Thymus (tissue), 11 donors: ENCODE data around the gene TMEM45B. TPM values are rescaled to one million over a fixed set of nuclear protein-coding genes. Genes with fewer than 3 reads are reported as not detected.
A peak's percentile ranks its signal among the peaks of the same experiment; 100 is the strongest.
"Not testable (repeated sequence)": the region's sequence is repeated elsewhere in the genome, so short reads cannot be mapped to it uniquely, and the experiment has no call there.

Source experiments
- DNase-seq, 9 donors: peaks; one replicate each; pipeline ENCODE4 v3.0.0-alpha.2; 2013; ENCODE audit warnings: low spot score in 9 of 9, low read depth in 6 of 9, missing footprints in 1 of 9
- H3K27ac ChIP-seq, 2 donors: one replicate each; pipeline ENCODE4 v1.5.1; 2013; ENCODE audit warnings: control low read depth in 1 of 2, low read depth in 1 of 2, low read length in 1 of 2, mild to moderate bottlenecking in 1 of 2, moderate library complexity in 1 of 2
- H3K27me3 ChIP-seq, 2 donors: one replicate each; pipeline ENCODE4 v1.5.1; 2013; ENCODE audit warnings: low read length in 1 of 2; ENCODE audit not compliant: control insufficient read depth in 2 of 2, insufficient read depth in 1 of 2
- H3K36me3 ChIP-seq, 2 donors: one replicate each; pipeline ENCODE4 v1.5.1; 2013; ENCODE audit warnings: low read length in 1 of 2, mild to moderate bottlenecking in 1 of 2, moderate library complexity in 1 of 2; ENCODE audit not compliant: control insufficient read depth in 2 of 2, insufficient read depth in 2 of 2
- H3K4me1 ChIP-seq, 2 donors: one replicate each; pipeline ENCODE4 v1.5.1; 2013; ENCODE audit warnings: low read length in 2 of 2; ENCODE audit not compliant: control insufficient read depth in 2 of 2, insufficient read depth in 2 of 2
- H3K4me3 ChIP-seq, 2 donors: one replicate each; pipeline ENCODE4 v1.5.1; 2013; ENCODE audit warnings: low read length in 2 of 2, control low read depth in 1 of 2, mild to moderate bottlenecking in 1 of 2
- H3K9me3 ChIP-seq, 2 donors: one replicate each; pipeline ENCODE4 v1.5.1; 2013; ENCODE audit warnings: low read length in 1 of 2, mild to moderate bottlenecking in 1 of 2; ENCODE audit not compliant: control insufficient read depth in 2 of 2, insufficient read depth in 1 of 2
- WGBS: extraction: QIAGEN DNeasy Blood & Tissue Kit; methylation state at CpG from one replicate; pipeline ENCODE4 v1.1.7; 2013; 5-methylcytosine and 5-hydroxymethylcytosine counted together
- polyA plus RNA-seq: library from polyadenylated mRNA; stranded (reverse); fragments of 200-250 nt; gene quantifications from one replicate; pipeline ENCODE4 v1.2.3, GENCODE V29; 2013
- total RNA-seq: library from RNA; stranded (reverse); fragments of 120-200 nt; gene quantifications from one replicate; pipeline ENCODE4 v1.2.4, GENCODE V29; 2013
- donor health status: healthy.

TMEM45B gene
- total and polyA plus RNA-seq, 2 donors = 0.38 to 3.4 TPM

GRCh38 chr11:129800162-129800561, 15.5 kb upstream of the TMEM45B start:
- not testable (repeated sequence) for H3K27me3 ChIP-seq, H3K27ac ChIP-seq, H3K4me1 ChIP-seq, DNase-seq, H3K4me3 ChIP-seq, H3K9me3 ChIP-seq, H3K36me3 ChIP-seq
- WGBS = 67% methylated on average over 1 of the region's 1 CpG

- Histone ChIP-seq H3K27ac (no peak overlapping the region), H3K27me3 (no peaks in the 10 kb centered on the region), H3K4me1 (no peaks in the 10 kb centered on the region), H3K4me3 (no peak overlapping the region), H3K36me3 (no peaks in the 10 kb centered on the region), H3K9me3 (no peaks in the 10 kb centered on the region)
- no peak for DNase-seq
Observed at GRCh38 chr11:129800655-129801054, 15.0 kb upstream of the TMEM45B start.

DNA sequence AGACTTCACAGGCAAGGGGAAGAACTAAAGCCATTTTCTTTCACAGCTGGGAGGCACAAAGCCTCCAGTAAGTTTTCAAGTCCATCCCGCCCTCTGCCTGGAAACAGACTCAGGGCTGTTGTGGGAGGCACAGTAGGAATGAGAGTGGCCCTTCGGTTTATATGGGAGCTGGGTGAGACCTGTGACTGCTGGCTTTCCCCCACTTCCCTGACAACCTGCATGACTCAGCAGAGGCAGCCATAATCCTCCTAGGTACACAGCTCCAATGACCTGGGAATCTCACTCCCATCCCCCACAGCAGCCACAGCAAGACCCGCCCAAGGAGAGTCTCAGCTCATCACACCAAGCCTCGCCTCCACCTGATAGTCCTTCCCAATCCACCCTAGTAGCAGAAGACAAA, 12.1 kb upstream of the TMEM45B start:
- H3K36me3 ChIP-seq = no peaks in the 10 kb centered on the region
- DNase-seq = no peak
- no peak overlapping the region for H3K4me3 ChIP-seq
- no peaks in the 10 kb centered on the region for H3K9me3 ChIP-seq
- WGBS = 92% methylated on average over 4 of the region's 4 CpGs
- H3K4me1 ChIP-seq = no peaks in the 10 kb centered on the region
- H3K27ac ChIP-seq = no peak overlapping the region
- no peaks in the 10 kb centered on the region for H3K27me3 ChIP-seq

DNA sequence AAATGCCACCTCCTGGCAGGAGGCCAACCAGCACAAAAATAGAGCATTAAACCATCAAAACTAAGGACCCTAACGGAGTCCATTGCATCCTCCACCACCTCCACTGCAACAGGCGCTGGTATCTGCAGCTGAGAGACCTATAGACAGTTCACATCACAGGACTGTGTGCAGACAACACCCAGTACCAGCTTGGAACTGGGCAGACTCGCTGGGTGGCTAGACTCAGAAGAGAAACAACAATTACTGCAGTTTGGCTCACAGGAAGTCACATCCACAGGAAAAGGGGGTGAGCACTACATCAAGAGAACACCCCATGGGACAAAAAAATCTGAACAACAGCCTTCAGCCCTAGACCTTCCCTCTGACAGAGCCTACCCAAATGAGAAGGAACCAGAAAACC, 11.6 kb upstream of the TMEM45B start:
- Histone ChIP-seq H3K27ac (no peak overlapping the region), H3K36me3 (no peaks in the 10 kb centered on the region), H3K27me3 (no peaks in the 10 kb centered on the region), H3K4me3 (no peak overlapping the region), H3K4me1 (no peaks in the 10 kb centered on the region), H3K9me3 (no peaks in the 10 kb centered on the region)
- 77% methylated on average over 3 of the region's 3 CpGs for WGBS
- DNase-seq = no peak

DNA sequence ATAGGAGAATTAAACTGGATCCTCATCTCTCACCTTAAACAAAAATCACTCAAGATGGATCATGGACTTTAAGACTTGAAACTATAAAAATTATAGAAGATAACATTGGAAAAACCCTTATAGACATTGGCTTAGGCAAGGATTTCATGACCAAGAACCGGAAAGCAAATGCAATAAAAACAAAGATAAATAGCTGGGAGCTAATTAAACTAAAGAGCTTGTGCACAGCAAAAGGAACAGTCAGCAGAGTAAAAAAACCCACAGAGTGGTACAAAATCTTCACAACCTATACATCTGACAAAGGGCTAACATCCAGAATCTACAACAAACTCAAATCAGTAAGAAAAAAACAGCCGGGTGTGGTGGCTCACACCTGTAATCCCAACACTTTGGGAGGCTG, 7.4 kb upstream of the TMEM45B start:
- not testable (repeated sequence) for H3K4me1 ChIP-seq, H3K4me3 ChIP-seq, H3K36me3 ChIP-seq, H3K27me3 ChIP-seq, DNase-seq, H3K9me3 ChIP-seq, H3K27ac ChIP-seq
- 97% methylated on average over 2 of the region's 2 CpGs for WGBS

DNA sequence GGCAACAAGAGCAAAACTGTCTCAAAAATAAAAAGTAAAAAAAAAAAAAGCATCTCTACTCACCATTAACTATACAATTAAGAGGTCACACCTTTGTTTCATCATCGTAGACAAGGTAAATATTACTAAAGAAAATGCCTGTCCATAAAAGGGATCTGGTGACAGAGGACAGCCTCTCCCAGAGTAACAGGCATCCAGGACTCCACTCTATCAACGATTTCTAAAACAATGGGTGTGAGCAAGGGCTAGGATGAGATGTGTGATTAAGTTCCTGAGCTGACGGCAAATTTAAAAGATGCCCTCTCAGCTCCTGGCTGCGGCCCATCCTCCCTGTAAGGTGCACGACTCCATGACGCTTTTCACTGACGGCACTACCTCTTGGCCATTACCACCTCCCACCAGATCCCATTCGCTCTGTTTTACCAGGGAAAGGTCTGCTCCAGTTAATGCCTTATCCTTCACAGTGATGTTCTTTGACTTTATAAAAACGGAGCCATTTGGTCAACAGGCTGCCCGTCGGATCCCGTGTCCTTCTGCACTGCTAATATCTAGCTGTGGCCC, 2.3 kb upstream of the TMEM45B start:
- no peak overlapping the region for H3K4me3 ChIP-seq
- H3K27me3 ChIP-seq = peaks cover 15 to 37% of the 10 kb centered on the region in 2 donors
- DNase-seq = no peak
- H3K36me3 ChIP-seq = no peaks in the 10 kb centered on the region
- 95% methylated on average over 12 of the region's 12 CpGs for WGBS
- H3K9me3 ChIP-seq = peaks cover 0 to 10% of the 10 kb centered on the region in 2 donors
- H3K4me1 ChIP-seq = no peaks in the 10 kb centered on the region
- H3K27ac ChIP-seq = no peak overlapping the region

DNA sequence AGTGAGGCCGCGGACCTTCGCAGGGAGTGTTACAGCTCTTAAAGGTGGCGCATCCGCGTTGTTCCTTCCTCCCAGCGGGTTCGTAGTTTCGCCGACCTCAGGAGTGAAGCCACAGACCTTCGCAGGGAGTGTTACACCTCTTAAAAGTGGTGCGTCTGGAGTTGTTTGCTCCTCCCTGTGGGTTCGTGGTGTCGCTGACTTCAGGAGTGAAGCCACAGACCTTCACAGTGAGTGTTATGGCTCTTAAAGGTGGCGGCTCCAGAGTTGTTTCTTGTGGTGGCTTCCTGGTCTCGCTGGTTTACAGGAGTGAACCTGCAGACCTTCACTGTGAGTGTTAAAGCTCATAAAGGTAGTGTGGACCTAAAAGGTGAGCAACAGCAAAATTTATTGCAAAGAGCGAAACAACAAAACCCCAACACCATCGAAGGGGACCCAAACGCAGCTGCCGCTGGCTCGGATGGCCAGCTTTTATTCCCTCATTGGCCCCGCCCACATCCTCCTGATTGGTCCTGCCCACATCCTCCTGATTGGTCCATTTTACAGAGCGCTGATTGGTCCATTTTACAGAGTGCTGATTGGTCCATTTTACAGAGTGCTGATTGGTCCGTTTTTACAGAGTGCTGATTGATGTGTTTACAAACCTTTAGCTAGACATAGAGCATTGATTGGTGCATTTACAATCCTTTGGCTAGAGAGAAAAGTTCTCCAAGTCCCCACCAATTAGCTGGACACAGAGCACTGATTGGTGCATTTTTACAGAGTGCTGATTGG, 1.2 kb upstream of the TMEM45B start:
- no peaks in the 10 kb centered on the region for H3K36me3 ChIP-seq
- DNase-seq = peak in 2 of 9 donors; percentile 2 to 13
- 55% methylated on average over 24 of the region's 24 CpGs for whole genome bisulfite sequencing
- peaks cover 15 to 37% of the 10 kb centered on the region in 2 donors for H3K27me3 ChIP-seq
- no peak overlapping the region for H3K27ac ChIP-seq
- H3K9me3 ChIP-seq = peaks cover 0 to 10% of the 10 kb centered on the region in 2 donors
- H3K4me3 ChIP-seq = no peak overlapping the region
- no peaks in the 10 kb centered on the region for H3K4me1 ChIP-seq

GRCh38 chr11:129817534-129818051, 1.9 kb downstream of the TMEM45B start:
- DNase-seq = no peak
- WGBS = 75% methylated on average over 1 of the region's 1 CpG
- Histone ChIP-seq H3K9me3 (peaks cover 0 to 10% of the 10 kb centered on the region in 2 donors), H3K4me1 (no peaks in the 10 kb centered on the region), H3K36me3 (no peaks in the 10 kb centered on the region), H3K27ac (no peak overlapping the region), H3K4me3 (no peak overlapping the region), H3K27me3 (peaks cover 15 to 37% of the 10 kb centered on the region in 2 donors)

DNA sequence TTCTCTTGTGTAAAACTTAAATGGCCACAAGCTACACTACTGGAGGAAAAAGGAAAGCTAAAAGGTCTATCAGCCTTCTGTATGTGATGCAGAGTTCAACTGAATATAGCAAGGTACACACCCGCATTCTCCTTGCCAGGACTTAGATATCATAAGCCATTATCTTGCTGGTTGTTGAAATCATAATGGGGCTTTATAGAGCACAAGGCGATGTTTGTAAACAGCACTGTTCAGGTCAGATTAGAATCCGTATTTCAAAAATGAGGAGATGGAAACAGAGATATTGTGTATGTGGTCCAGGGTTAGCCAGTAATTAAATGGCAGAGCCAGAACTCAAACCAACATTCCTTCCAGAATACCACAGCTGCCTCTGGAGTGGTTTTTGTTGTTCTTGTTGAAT, 2.6 kb downstream of the TMEM45B start:
- not testable (repeated sequence) for H3K27ac ChIP-seq, H3K4me3 ChIP-seq, H3K4me1 ChIP-seq, H3K9me3 ChIP-seq, H3K36me3 ChIP-seq, DNase-seq
- 92% methylated on average over 3 of the region's 3 CpGs for WGBS
- peaks cover 15 to 36% of the 10 kb centered on the region in 2 donors for H3K27me3 ChIP-seq
